Measurements from ENCODE around the gene TFR2. TPM values are rescaled to one million over a fixed set of nuclear protein-coding genes. Genes with fewer than 3 reads are reported as not detected.
"Not testable (repeated sequence)": the region's sequence is repeated elsewhere in the genome, so short reads cannot be mapped to it uniquely, and the experiment has no call there.

TFR2 gene
- total RNA-seq, 2 experiments from 2014 or later = 12.1 to 26.0 TPM

DNA sequence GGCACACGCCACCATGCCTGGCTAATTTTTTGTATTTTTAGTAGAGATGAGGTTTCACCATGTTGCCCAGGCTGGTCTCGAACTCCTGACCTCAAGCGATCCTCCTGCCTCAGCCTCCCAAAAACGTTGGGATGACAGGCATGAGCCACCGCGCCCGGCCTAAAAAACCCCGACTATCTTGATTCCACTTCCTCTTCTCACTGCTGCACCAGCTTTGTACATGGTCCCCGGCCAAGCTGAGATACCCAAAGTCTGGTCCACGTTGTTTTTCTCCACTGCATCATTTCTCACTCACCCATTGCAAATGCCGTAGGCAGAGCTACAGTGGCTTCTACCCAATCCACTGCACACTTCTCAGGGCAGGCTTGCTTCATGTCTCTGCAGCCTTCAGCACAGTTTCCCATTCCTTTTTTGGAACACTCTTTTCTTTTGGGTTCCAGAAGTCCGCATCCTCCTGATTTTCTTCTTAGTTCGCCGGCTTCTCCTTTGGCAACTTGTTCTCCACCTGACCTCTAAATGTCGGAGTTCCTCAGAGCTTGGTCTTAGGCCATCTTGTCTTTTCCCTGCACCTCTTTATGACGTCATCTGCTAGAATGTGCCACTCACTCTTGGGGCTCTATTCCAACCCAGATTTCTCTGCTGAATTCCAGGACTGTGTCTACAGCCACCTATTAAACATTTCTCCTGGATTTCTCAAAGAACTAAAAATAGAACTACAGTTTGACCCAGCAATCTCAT is 26.1 kb upstream of the TFR2 start:
- DNase-seq (ENCODE audit: low spot score) = no peak
- no peak overlapping the region for H3K27ac ChIP-seq (ENCODE audit: low read depth, low read length, poor library complexity, severe bottlenecking)
- H3K36me3 ChIP-seq (ENCODE audit: insufficient read depth, low read length) = no peaks in the 10 kb centered on the region
- H3K9me3 ChIP-seq (ENCODE audit: low read length) = no peaks in the 10 kb centered on the region
- POLR2A ChIA-PET = no interaction called here
- no peak overlapping the region for H3K4me3 ChIP-seq (ENCODE audit: low read depth, low read length, poor library complexity, severe bottlenecking)
- no peak overlapping the region for H2AFZ ChIP-seq (ENCODE audit: low read length)
- BruUV-seq (replicated peaks) = no TSS peak
- TF ChIP-seq, protein P1, sequence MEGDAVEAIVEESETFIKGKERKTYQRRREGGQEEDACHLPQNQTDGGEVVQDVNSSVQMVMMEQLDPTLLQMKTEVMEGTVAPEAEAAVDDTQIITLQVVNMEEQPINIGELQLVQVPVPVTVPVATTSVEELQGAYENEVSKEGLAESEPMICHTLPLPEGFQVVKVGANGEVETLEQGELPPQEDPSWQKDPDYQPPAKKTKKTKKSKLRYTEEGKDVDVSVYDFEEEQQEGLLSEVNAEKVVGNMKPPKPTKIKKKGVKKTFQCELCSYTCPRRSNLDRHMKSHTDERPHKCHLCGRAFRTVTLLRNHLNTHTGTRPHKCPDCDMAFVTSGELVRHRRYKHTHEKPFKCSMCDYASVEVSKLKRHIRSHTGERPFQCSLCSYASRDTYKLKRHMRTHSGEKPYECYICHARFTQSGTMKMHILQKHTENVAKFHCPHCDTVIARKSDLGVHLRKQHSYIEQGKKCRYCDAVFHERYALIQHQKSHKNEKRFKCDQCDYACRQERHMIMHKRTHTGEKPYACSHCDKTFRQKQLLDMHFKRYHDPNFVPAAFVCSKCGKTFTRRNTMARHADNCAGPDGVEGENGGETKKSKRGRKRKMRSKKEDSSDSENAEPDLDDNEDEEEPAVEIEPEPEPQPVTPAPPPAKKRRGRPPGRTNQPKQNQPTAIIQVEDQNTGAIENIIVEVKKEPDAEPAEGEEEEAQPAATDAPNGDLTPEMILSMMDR (conservative IDR thresholded peaks at IDR 0.05; ENCODE audit: low read length) = no peak
- TF ChIP-seq EZH2phosphoT487 (IDR thresholded peaks at IDR 0.05; ENCODE audit: borderline replicate concordance, low read depth, low read length) = no peak
- CTCF ChIA-PET (ENCODE audit: unreplicated experiment) = no interaction called here
- H3K9me2 ChIP-seq (ENCODE audit: insufficient read depth, low read length) = no peaks in the 10 kb centered on the region
- no peaks in the 10 kb centered on the region for H4K20me1 ChIP-seq (ENCODE audit: insufficient read depth, low read length)
- H3K79me2 ChIP-seq (ENCODE audit: insufficient read depth, low read depth, low read length) = no peaks in the 10 kb centered on the region
- intact Hi-C loops (cut with micrococcal nuclease; ENCODE audit: unreplicated experiment) = no loop called here
- no peaks in the 10 kb centered on the region for H3K4me1 ChIP-seq (ENCODE audit: insufficient read depth, low read length, poor library complexity, severe bottlenecking)
- no peak overlapping the region for H3K4me2 ChIP-seq (ENCODE audit: low read length)

DNA sequence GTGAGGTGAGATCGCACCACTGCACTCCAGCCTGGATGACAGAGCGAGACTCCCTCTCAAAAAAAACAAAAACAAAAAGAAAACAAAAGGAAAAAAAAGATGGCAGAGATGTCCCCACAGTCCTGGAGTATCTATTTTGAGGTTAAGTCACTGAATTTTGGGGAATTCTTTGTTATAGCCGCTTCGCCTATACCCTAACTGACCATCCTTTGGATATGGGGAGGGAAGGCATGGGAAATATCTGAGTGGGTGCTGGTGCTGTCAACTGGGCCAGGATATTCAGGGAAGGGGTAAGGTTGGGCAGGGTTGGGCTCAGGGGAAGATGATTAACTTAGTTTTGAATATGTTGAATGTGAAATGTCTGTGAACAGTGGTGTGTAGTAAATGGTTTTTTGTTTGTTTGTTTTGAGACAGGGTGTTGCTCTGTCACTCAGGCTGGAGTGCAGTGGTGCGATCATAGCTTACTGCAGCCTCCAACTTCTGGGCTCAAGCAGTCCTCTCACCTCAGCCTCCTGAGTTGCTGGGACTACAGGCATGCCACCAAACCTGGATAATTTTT is 23.9 kb upstream of the TFR2 start:
- Histone ChIP-seq H2AFZ (ENCODE audit: low read length) (no peak overlapping the region), H3K79me2 (ENCODE audit: insufficient read depth, low read depth, low read length) (no peaks in the 10 kb centered on the region), H3K9me3 (ENCODE audit: low read length) (no peaks in the 10 kb centered on the region), H3K27ac (ENCODE audit: low read depth, low read length, poor library complexity, severe bottlenecking) (no peak overlapping the region), H3K4me2 (ENCODE audit: low read length) (no peak overlapping the region), H4K20me1 (ENCODE audit: insufficient read depth, low read length) (no peaks in the 10 kb centered on the region), H3K4me3 (ENCODE audit: low read depth, low read length, poor library complexity, severe bottlenecking) (no peak overlapping the region), H3K9me2 (ENCODE audit: insufficient read depth, low read length) (no peaks in the 10 kb centered on the region), H3K36me3 (ENCODE audit: insufficient read depth, low read length) (no peaks in the 10 kb centered on the region), H3K4me1 (ENCODE audit: insufficient read depth, low read length, poor library complexity, severe bottlenecking) (no peaks in the 10 kb centered on the region)
- TF ChIP-seq EZH2phosphoT487 (IDR thresholded peaks at IDR 0.05; ENCODE audit: borderline replicate concordance, low read depth, low read length) = no peak
- TF ChIP-seq, protein P1 (conservative IDR thresholded peaks at IDR 0.05; ENCODE audit: low read length) = no peak
- ChIA-PET CTCF (ENCODE audit: unreplicated experiment) (no interaction called here), POLR2A (no interaction called here)
- no TSS peak for BruUV-seq (replicated peaks)
- intact Hi-C loops (cut with micrococcal nuclease; ENCODE audit: unreplicated experiment) = no loop called here
- DNase-seq (ENCODE audit: low spot score) = no peak

GRCh38 chr7:100662194-100662776 is 20.9 kb upstream of the TFR2 start:
- BruUV-seq (replicated peaks); H2AFZ ChIP-seq (ENCODE audit: low read length); intact Hi-C loops (cut with micrococcal nuclease; ENCODE audit: unreplicated experiment); H3K27ac ChIP-seq (ENCODE audit: low read depth, low read length, poor library complexity, severe bottlenecking); H3K36me3 ChIP-seq (ENCODE audit: insufficient read depth, low read length); H3K4me1 ChIP-seq (ENCODE audit: insufficient read depth, low read length, poor library complexity, severe bottlenecking); H3K4me2 ChIP-seq (ENCODE audit: low read length); H3K9me2 ChIP-seq (ENCODE audit: insufficient read depth, low read length); H3K9me3 ChIP-seq (ENCODE audit: low read length); CTCF ChIA-PET (ENCODE audit: unreplicated experiment); H4K20me1 ChIP-seq (ENCODE audit: insufficient read depth, low read length); POLR2A ChIA-PET; H3K79me2 ChIP-seq (ENCODE audit: insufficient read depth, low read depth, low read length); DNase-seq (ENCODE audit: low spot score); H3K4me3 ChIP-seq (ENCODE audit: low read depth, low read length, poor library complexity, severe bottlenecking): not testable (repeated sequence)

All from OCI-LY7 (cell line).